H54 (cell line): ENCODE measurements around the gene INTS6L.
"Not testable (repeated sequence)": the region's sequence is repeated elsewhere in the genome, so short reads cannot be mapped to it uniquely, and the experiment has no call there.

ENCODE experiments used
- DNase-seq: peaks from one replicate; pipeline ENCODE4 v3.0.0; 2011; ENCODE audit warnings: low spot score, mixed read lengths; ENCODE audit not compliant: insufficient read length
- FAIRE-seq: peaks from 3 replicates; lab custom pipeline; 2011; peaks lifted over from hg19 to GRCh38; lab: Jason Lieb, UNC
- POLR2A ChIP-seq: IDR thresholded peaks from 2 replicates; pipeline ENCODE4 v1.6.1; 2011; ENCODE audit warnings: low read depth, mild to moderate bottlenecking, low read length

Gene INTS6L

GRCh38 chrX:135543172-135543571, 22.7 kb downstream of the INTS6L start:
- DNase-seq = no peak
- TF ChIP-seq POLR2A = no peak
- FAIRE-seq = no peak

GRCh38 chrX:135543924-135544323, 23.5 kb downstream of the INTS6L start:
- DNase-seq = no peak

GRCh38 chrX:135544338-135544948, 24.0 kb downstream of the INTS6L start:
- DNase-seq (no peak), FAIRE-seq (no peak)
- no peak for TF ChIP-seq POLR2A

More at GRCh38 chrX:135543924-135544323, 23.5 kb downstream of the INTS6L start:
- TF ChIP-seq POLR2A = no peak
- no peak for FAIRE-seq

GRCh38 chrX:135547767-135548166, 27.3 kb downstream of the INTS6L start:
- DNase-seq (no peak), FAIRE-seq (no peak)
- no peak for TF ChIP-seq POLR2A

- DNase-seq (no peak), FAIRE-seq (no peak)
- TF ChIP-seq POLR2A = no peak
These were observed 29.1 kb downstream of the INTS6L start for GRCh38 chrX:135549519-135549918.

GRCh38 chrX:135556055-135556454, 35.6 kb downstream of the INTS6L start:
- FAIRE-seq = no peak
- TF ChIP-seq POLR2A = no peak

GRCh38 chrX:135557344-135557743, 36.9 kb downstream of the INTS6L start:
- no peak for FAIRE-seq
- no peak for TF ChIP-seq POLR2A
- no peak for DNase-seq

More at GRCh38 chrX:135556055-135556454, 35.6 kb downstream of the INTS6L start:
- DNase-seq = no peak

- FAIRE-seq (no peak), DNase-seq (no peak)
- TF ChIP-seq POLR2A = no peak
These were observed 52.0 kb downstream of the INTS6L start for GRCh38 chrX:135572436-135572835.

- no peak for FAIRE-seq
These were observed 61.0 kb downstream of the INTS6L start for GRCh38 chrX:135581496-135581895.

GRCh38 chrX:135585153-135585552, 64.7 kb downstream of the INTS6L start:
- TF ChIP-seq POLR2A = no peak
- FAIRE-seq = no peak

More at GRCh38 chrX:135581496-135581895, 61.0 kb downstream of the INTS6L start:
- DNase-seq = no peak
- no peak for TF ChIP-seq POLR2A

GRCh38 chrX:135591871-135592270, 71.4 kb downstream of the INTS6L start:
- TF ChIP-seq POLR2A = no peak
- no peak for FAIRE-seq
- no peak for DNase-seq

More at GRCh38 chrX:135585153-135585552, 64.7 kb downstream of the INTS6L start:
- DNase-seq = no peak

GRCh38 chrX:135594049-135594448, 73.6 kb downstream of the INTS6L start:
- not testable (repeated sequence) for DNase-seq, FAIRE-seq

- DNase-seq, FAIRE-seq: not testable (repeated sequence)
These were observed 74.0 kb downstream of the INTS6L start for GRCh38 chrX:135594453-135594852.

- no peak for TF ChIP-seq POLR2A
- no peak for DNase-seq
- FAIRE-seq = no peak
These were observed 75.1 kb downstream of the INTS6L start for GRCh38 chrX:135595543-135595942.

GRCh38 chrX:135596495-135596894, 76.0 kb downstream of the INTS6L start:
- peak; percentile 12 for DNase-seq
- no peak for TF ChIP-seq POLR2A
- FAIRE-seq = no peak

- DNase-seq (no peak), FAIRE-seq (no peak)
- TF ChIP-seq POLR2A = no peak
These were observed 85.4 kb downstream of the INTS6L start for GRCh38 chrX:135605906-135606305.

- FAIRE-seq, DNase-seq: not testable (repeated sequence)
These were observed 104.1 kb downstream of the INTS6L start for GRCh38 chrX:135624408-135625204.
